ENCODE data around the gene DSTN.

DNA sequence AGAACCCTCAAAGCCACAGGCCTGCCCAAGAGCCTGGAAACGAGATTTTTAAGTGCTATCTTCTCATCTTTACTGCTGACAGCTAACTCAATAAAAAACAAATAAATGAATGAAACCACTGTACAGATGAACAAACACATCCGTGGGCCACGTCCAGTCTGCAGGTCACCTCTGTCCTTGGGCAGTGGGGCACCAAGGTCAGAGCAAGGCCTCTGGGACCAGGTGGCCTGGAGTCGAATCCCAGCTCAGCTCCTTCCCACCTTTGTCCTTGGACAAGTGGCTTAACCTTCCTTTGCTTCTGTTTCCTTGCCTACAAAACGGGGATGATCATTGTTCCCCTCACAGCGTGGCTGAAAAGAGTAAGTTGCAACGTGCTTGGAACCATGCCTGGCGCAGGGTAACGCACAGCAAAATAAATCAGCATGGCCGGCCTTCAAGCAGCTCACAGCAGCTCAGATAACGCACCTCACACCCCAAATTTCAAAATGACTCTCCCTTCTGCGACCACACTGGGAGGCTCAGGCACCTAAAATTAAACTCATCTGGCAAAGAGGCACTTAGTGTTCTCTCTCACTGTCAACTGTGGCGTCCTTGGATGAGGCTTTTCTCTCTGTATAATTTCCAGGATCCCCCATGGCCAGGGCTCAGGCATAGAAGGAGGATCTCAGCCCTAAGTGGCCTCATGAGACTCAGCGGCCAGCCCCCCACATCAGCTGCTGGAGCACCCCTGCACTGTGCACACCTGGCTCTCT is 76.5 kb downstream of the DSTN start:
- TF ChIP-seq, protein P1, sequence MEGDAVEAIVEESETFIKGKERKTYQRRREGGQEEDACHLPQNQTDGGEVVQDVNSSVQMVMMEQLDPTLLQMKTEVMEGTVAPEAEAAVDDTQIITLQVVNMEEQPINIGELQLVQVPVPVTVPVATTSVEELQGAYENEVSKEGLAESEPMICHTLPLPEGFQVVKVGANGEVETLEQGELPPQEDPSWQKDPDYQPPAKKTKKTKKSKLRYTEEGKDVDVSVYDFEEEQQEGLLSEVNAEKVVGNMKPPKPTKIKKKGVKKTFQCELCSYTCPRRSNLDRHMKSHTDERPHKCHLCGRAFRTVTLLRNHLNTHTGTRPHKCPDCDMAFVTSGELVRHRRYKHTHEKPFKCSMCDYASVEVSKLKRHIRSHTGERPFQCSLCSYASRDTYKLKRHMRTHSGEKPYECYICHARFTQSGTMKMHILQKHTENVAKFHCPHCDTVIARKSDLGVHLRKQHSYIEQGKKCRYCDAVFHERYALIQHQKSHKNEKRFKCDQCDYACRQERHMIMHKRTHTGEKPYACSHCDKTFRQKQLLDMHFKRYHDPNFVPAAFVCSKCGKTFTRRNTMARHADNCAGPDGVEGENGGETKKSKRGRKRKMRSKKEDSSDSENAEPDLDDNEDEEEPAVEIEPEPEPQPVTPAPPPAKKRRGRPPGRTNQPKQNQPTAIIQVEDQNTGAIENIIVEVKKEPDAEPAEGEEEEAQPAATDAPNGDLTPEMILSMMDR (IDR thresholded peaks at IDR 0.05) = no peak
- no peak for TF ChIP-seq POLR2A (IDR thresholded peaks at IDR 0.05)
